DND-41 (cell line): Measurements from ENCODE around the gene CLDN15.

ENCODE experiments used
- ATAC-seq: fragments of 200-7000 bp; cut with Tn5 transposase; 3 replicates; pipeline ENCODE4 v1.9.1; 2021; ENCODE audit warnings: low read depth; ENCODE audit not compliant: insufficient read depth
- DNase-seq: peaks from one replicate; pipeline ENCODE4 v3.0.0-alpha.2; 2020
- H2AFZ ChIP-seq: 2 replicates; pipeline ENCODE4 v1.6.0; 2012; ENCODE audit warnings: low read depth, low read length
- H3K27ac ChIP-seq: 2 replicates; pipeline ENCODE4 v1.5.1; 2012; ENCODE audit warnings: low read length, inconsistent platforms
- H3K27me3 ChIP-seq: fragments of 200-600 bp; sonication (generic); 2 replicates; pipeline ENCODE4 v1.6.0; 2012; ENCODE audit warnings: low read length, mild to moderate bottlenecking, inconsistent platforms; ENCODE audit not compliant: insufficient read depth, poor library complexity
- H3K36me3 ChIP-seq: 2 replicates; pipeline ENCODE4 v1.5.1; 2012; ENCODE audit warnings: low read length, inconsistent platforms; ENCODE audit not compliant: insufficient read depth
- H3K4me1 ChIP-seq: 2 replicates; pipeline ENCODE4 v1.5.1; 2012; ENCODE audit warnings: mild to moderate bottlenecking, low read length; ENCODE audit not compliant: insufficient read depth
- H3K4me2 ChIP-seq: 2 replicates; pipeline ENCODE4 v1.6.0; 2012; ENCODE audit warnings: mild to moderate bottlenecking, moderate library complexity, low read length, inconsistent platforms; ENCODE audit not compliant: insufficient read depth
- H3K4me3 ChIP-seq, 2 experiments: fragments of 200-600 bp in 1 of 2; shearing (Covaris generic) in 1 of 2; 2 replicates each; pipeline ENCODE4 v1.5.1; 2012 to 2016; ENCODE audit warnings: inconsistent platforms in 2 of 2, low read length in 2 of 2, mild to moderate bottlenecking in 2 of 2, low read depth in 1 of 2, moderate library complexity in 1 of 2
- H3K79me2 ChIP-seq: 2 replicates; pipeline ENCODE4 v1.6.0; 2012; ENCODE audit warnings: low read length, inconsistent platforms; ENCODE audit not compliant: insufficient read depth
- H3K9ac ChIP-seq: 2 replicates; pipeline ENCODE4 v1.6.0; 2012; ENCODE audit warnings: low read depth, mild to moderate bottlenecking, inconsistent platforms, low read length, moderate library complexity
- H3K9me3 ChIP-seq: 2 replicates; pipeline ENCODE4 v1.5.1; 2012; ENCODE audit warnings: low read length, moderate library complexity, mild to moderate bottlenecking, inconsistent platforms; ENCODE audit not compliant: insufficient read depth, severe bottlenecking
- H4K20me1 ChIP-seq: 2 replicates; pipeline ENCODE4 v1.6.0; 2012; ENCODE audit warnings: low read length; ENCODE audit not compliant: insufficient read depth
- EZH2 ChIP-seq: IDR thresholded peaks from 3 replicates; pipeline ENCODE4 v1.6.1; 2012; ENCODE audit warnings: borderline replicate concordance, low read depth, mild to moderate bottlenecking, moderate library complexity, low read length, inconsistent platforms; ENCODE audit not compliant: severe bottlenecking
- TF ChIP-seq, protein P1 (sequence below): IDR thresholded peaks from 2 replicates; pipeline ENCODE4 v1.5.1; 2012; ENCODE audit warnings: borderline replicate concordance, low read length, moderate library complexity, mild to moderate bottlenecking; ENCODE audit not compliant: poor library complexity, severe bottlenecking; ENCODE audit errors: extremely low read depth

The CLDN15 gene

DNA sequence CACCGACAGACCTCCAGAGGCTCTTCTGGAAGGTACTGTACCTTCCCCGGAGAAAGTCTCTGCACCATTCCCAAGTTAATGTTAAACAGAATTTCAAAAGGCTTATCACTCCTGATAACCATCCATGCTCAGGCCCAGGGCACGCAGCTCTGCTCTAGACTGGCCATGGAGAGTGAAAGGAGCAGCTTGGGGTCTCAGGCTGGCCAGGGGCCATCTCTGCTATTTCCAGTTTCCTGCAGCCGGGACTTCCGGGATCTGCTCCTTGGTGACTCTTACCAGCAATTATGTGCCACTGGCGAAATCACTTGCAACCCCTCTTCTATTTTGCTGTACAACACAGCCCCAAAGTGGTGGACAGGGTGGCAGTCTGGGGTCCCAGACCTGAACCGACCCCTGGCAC is 6.0 kb downstream of the CLDN15 start:
- peaks cover 29% of the 10 kb centered on the region for H3K36me3 ChIP-seq
- H3K9ac ChIP-seq: no peak overlapping the region
- H3K27ac ChIP-seq: no peak overlapping the region
- peaks cover 7% of the 10 kb centered on the region; the same call in 1 of the 2 replicates for H4K20me1 ChIP-seq
- TF ChIP-seq EZH2: no peak
- TF ChIP-seq, protein P1, sequence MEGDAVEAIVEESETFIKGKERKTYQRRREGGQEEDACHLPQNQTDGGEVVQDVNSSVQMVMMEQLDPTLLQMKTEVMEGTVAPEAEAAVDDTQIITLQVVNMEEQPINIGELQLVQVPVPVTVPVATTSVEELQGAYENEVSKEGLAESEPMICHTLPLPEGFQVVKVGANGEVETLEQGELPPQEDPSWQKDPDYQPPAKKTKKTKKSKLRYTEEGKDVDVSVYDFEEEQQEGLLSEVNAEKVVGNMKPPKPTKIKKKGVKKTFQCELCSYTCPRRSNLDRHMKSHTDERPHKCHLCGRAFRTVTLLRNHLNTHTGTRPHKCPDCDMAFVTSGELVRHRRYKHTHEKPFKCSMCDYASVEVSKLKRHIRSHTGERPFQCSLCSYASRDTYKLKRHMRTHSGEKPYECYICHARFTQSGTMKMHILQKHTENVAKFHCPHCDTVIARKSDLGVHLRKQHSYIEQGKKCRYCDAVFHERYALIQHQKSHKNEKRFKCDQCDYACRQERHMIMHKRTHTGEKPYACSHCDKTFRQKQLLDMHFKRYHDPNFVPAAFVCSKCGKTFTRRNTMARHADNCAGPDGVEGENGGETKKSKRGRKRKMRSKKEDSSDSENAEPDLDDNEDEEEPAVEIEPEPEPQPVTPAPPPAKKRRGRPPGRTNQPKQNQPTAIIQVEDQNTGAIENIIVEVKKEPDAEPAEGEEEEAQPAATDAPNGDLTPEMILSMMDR: no peak
- H3K27me3 ChIP-seq: no peaks in the 10 kb centered on the region
- H2AFZ ChIP-seq: no peak overlapping the region
- ATAC-seq (no peak), DNase-seq (no peak)
- no peak overlapping the region for H3K4me3 ChIP-seq
- H3K9me3 ChIP-seq: no peaks in the 10 kb centered on the region
- no peaks in the 10 kb centered on the region for H3K4me1 ChIP-seq
- no peak overlapping the region for H3K4me2 ChIP-seq
- H3K79me2 ChIP-seq: no peaks in the 10 kb centered on the region

DNA sequence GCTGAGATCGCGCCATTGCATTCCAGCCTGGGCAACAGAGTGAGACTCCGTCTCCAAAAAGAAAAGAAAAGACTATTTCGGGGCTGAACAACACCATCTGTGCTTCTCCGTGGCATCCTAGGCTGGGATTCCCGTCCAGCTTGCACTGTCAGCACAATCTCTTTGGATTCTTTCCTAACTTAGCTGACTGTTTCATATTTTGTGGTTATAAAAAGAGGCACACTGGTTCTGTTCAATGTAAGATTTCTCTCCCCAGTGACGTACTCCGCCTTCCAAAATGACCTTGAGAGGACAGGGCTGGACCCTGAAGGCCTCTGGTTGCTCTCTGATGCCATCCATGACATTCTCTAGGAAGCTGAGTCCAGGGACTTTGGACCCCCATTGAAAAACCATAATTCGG is 10.9 kb downstream of the CLDN15 start:
- ATAC-seq (no peak), DNase-seq (no peak)
- no peaks in the 10 kb centered on the region for H3K27me3 ChIP-seq
- peaks cover 4% of the 10 kb centered on the region for H3K79me2 ChIP-seq
- no peak overlapping the region for H3K9ac ChIP-seq
- TF ChIP-seq, protein P1: no peak
- TF ChIP-seq EZH2: no peak
- H2AFZ ChIP-seq: no peak overlapping the region
- H4K20me1 ChIP-seq: peaks cover 8% of the 10 kb centered on the region
- H3K36me3 ChIP-seq: peaks cover 49% of the 10 kb centered on the region
- no peak overlapping the region for H3K4me3 ChIP-seq
- H3K27ac ChIP-seq: no peak overlapping the region
- no peak overlapping the region for H3K4me2 ChIP-seq
- H3K9me3 ChIP-seq: no peaks in the 10 kb centered on the region
- H3K4me1 ChIP-seq: no peaks in the 10 kb centered on the region

DNA sequence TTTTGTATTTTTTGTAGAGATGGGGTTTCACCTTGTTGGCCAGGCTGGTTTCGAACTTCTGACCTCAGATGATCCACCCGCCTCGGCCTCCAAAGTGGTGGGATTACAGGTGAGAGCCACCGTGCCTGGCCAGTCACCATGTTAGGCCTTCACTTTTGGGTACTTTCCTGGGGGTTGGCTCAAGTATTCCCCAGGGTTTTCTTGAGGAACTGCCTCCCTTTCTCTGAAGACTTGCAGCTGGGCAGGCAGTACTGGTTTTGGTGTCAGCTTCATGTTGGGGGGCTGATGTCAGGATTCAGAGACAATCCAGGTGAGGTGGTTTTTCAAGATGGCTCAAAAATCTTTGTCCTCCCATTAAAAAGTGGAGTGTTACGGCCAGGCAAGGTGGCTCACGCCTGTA is 12.0 kb downstream of the CLDN15 start:
- Histone ChIP-seq H2AFZ (no peak overlapping the region), H3K36me3 (peaks cover 47% of the 10 kb centered on the region), H3K9me3 (no peaks in the 10 kb centered on the region), H3K4me1 (no peaks in the 10 kb centered on the region), H3K4me3 (no peak overlapping the region), H3K27ac (no peak overlapping the region), H3K27me3 (no peaks in the 10 kb centered on the region), H3K79me2 (peaks cover 14% of the 10 kb centered on the region), H3K4me2 (no peak overlapping the region), H3K9ac (no peak overlapping the region), H4K20me1 (peaks cover 13% of the 10 kb centered on the region)
- DNase-seq (no peak), ATAC-seq (no peak)
- no peak for TF ChIP-seq EZH2
- TF ChIP-seq, protein P1: no peak

DNA sequence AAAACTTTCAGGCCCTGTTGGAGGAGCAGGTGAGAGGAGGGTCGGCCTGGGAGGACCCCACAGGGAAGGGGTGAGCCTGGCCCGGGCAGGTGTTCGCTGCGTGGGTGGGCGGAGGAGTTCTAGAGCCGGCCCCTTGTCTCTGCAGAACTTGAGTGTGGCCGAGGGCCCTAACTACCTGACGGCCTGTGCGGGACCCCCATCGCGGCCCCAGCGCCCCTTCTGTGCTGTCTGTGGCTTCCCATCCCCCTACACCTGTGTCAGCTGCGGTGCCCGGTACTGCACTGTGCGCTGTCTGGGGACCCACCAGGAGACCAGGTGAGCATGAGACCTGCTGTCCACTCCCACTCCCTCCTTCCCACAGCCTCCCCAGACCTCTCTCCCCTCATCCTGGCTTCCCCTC is 14.1 kb downstream of the CLDN15 start:
- Histone ChIP-seq H4K20me1 (peaks cover 13% of the 10 kb centered on the region), H3K4me3 (no peak overlapping the region), H2AFZ (no peak overlapping the region), H3K9me3 (no peaks in the 10 kb centered on the region), H3K79me2 (peaks cover 33% of the 10 kb centered on the region), H3K4me2 (no peak overlapping the region), H3K27me3 (no peaks in the 10 kb centered on the region), H3K27ac (no peak overlapping the region), H3K4me1 (peaks cover 17% of the 10 kb centered on the region), H3K36me3 (peaks cover 43% of the 10 kb centered on the region), H3K9ac (no peak overlapping the region)
- TF ChIP-seq, protein P1: no peak
- no peak for TF ChIP-seq EZH2
- no peak for DNase-seq
- no peak for ATAC-seq
